NB4 (cell line): Measurements from ENCODE around the gene MAP4K2.
"Not testable (repeated sequence)": the region's sequence is repeated elsewhere in the genome, so short reads cannot be mapped to it uniquely, and the experiment has no call there.

ENCODE experiments used
- DNase-seq: peaks from one replicate; pipeline ENCODE4 v3.0.0; 2010; ENCODE audit warnings: low read depth
- H3K4me3 ChIP-seq: one replicate; pipeline ENCODE4 v1.5.1; 2011; ENCODE audit warnings: mild to moderate bottlenecking, low read depth, low read length, moderate library complexity
- CTCF ChIP-seq: IDR thresholded peaks from one replicate; pipeline ENCODE4 v1.5.1; 2012; ENCODE audit warnings: low read depth, low read length
- MAX ChIP-seq: IDR thresholded peaks from 2 replicates; pipeline ENCODE4 v1.6.1; 2011; ENCODE audit warnings: low read depth, low read length
- MYC ChIP-seq: IDR thresholded peaks from 2 replicates; pipeline ENCODE4 v1.6.1; 2011; ENCODE audit warnings: low read depth, low read length
- POLR2A ChIP-seq: IDR thresholded peaks from 2 replicates; pipeline ENCODE4 v1.6.1; 2011; ENCODE audit warnings: mild to moderate bottlenecking; ENCODE audit not compliant: insufficient read length; ENCODE audit errors: extremely low read depth

MAP4K2 gene

DNA sequence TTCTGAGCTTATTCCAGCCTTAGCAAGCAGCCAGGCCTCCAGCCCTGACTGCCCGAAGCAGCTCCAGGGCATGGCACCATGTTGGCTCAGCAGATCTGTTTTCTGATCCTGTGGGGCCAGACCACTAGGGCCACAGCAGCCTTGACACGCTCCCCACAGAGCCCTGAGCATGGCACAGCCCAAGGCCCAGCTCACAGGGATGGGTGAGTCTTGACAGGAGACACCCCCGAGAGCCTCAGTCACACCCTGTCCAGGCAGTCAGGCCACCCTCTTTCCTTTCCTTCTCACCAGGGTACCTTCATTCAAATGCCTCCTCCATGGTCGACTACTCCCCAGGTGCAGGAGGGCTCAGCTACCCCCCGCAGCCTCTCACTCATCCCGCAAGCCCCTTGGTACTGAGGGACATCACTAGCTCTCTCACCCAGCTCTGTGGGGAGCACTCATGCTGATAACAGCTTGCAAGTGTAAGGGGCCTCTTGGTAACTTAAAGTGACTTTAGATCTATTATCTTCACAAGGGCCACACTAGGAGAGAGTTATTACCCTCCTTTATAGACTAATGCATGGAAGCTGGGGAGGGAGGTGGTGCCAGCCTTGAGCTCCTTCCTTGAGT is 45.3 kb upstream of the MAP4K2 start:
- no peak overlapping the region for H3K4me3 ChIP-seq
- TF ChIP-seq MYC = no peak
- no peak for TF ChIP-seq POLR2A
- TF ChIP-seq MAX = no peak
- no peak for TF ChIP-seq CTCF
- DNase-seq = no peak

DNA sequence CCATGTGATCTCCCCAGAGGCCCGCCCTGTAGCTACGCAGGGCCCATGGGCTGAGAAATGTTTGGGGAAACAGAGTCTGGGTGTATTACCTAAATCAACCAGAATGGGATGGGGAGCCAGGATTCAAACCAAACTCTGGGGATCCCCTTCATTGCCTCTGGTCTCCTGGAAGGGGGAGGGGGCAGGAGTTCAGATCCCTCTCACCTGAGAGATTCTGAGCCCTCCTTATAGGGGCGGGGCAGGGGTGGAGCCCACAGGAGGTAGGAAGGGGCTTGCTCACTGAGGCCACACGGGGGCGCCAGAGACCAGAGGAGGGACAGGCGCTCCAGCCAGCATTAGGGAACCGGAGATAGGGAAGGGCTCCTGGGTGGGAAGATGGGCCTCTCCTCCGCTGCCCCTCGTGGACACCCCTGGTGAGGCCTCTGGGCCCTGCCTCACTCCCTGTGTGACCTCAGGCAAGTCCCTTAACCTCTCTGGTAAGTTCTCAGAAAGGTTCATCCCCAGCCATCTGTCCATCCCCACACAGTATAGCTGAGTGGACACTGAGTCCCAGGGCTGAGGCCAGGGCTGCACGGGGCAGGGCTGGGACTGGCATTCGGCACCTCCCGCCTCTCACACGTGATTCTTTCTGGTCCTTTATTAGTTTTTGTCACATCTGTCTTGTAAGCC is 44.1 kb upstream of the MAP4K2 start:
- H3K4me3 ChIP-seq = no peak overlapping the region
- TF ChIP-seq CTCF (peak; percentile 86), POLR2A (no peak), MYC (peak; percentile 60; the same call in 1 of the 2 replicates)
- peak; percentile 93 for DNase-seq

- not testable (repeated sequence) for DNase-seq, H3K4me3 ChIP-seq
These were observed 42.7 kb upstream of the MAP4K2 start for GRCh38 chr11:64845776-64846129.

- no peak overlapping the region for H3K4me3 ChIP-seq
- no peak for TF ChIP-seq POLR2A
- no peak for TF ChIP-seq MYC
- no peak for TF ChIP-seq CTCF
- no peak for TF ChIP-seq MAX
- peak; percentile 61 for DNase-seq
These were observed 42.2 kb upstream of the MAP4K2 start for GRCh38 chr11:64845129-64845775.

DNA sequence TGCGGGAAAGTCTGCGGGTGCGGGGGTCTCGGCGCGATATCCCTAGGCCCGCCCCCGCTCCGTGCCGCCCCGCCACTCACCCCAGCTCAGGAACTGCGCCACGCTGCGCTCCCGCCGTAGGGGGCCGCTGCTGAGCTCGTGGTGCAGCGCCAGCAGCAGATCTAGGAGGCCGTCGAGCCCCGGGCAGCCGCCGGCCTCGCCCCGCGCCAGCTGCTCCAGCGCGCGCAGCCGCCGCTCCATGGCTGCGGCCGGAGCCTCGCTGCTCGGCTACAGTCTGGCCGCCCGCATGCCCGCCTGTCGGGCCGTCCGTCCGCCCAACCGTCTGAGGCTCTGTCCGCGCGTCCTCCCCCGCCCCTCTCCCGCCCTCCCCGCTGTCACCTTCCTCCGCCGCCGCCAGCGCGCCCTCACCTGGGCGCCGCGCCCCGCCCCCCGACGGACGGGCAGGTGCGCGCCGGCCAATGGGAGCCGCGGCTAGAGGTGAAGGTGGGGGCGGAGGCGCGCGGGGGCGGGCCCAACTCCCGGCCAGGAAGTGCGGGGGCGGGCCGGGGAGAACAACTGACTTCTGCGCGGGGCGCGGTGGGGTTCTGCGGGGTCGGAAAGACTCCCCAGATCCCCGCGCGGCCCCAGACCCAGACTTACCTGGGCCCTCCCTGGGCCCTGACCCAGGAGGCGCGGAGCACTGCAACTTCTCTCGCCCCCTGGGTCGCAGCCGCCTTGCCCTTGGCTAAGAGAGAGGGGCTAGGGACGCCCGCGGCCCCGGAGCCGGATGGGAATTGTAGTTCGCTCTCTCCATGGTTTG is 41.5 kb upstream of the MAP4K2 start, which contains the start of gene CDC42BPG:
Gene CDC42BPG (minus strand): TSS at position 324 of the 799 bp plus-strand sequence. CDS start 84 bp downstream, at position 240.
- H3K4me3 ChIP-seq = no peak within 1 kb of the TSS
- peak; percentile 48 for TF ChIP-seq CTCF
- no peak for TF ChIP-seq POLR2A
- peak; percentile 55 for TF ChIP-seq MAX
- peak; percentile 60 for TF ChIP-seq MYC
- peak; percentile 83 for DNase-seq

GRCh38 chr11:64843686-64844329 is 40.8 kb upstream of the MAP4K2 start:
- H3K4me3 ChIP-seq = no peak overlapping the region
- no peak for DNase-seq
- TF ChIP-seq CTCF (no peak), MYC (no peak), POLR2A (no peak), MAX (no peak)
